Ishikawa (cell line): ENCODE measurements around the gene SPEM2.

ENCODE experiments used
- CEBPB ChIP-seq: IDR thresholded peaks from 2 replicates; pipeline ENCODE4 v1.6.1; 2012
- CREB1 ChIP-seq: IDR thresholded peaks from 2 replicates; pipeline ENCODE4 v1.6.1; 2012; ENCODE audit warnings: low read depth
- EGR1 ChIP-seq: IDR thresholded peaks from 2 replicates; pipeline ENCODE4 v1.6.1; 2012
- EP300 ChIP-seq: IDR thresholded peaks from 2 replicates; pipeline ENCODE4 v1.6.1; 2012; ENCODE audit warnings: borderline replicate concordance
- FOXM1 ChIP-seq: IDR thresholded peaks from 2 replicates; pipeline ENCODE4 v1.6.1; 2012; ENCODE audit warnings: low read depth, borderline replicate concordance
- NFIC ChIP-seq: IDR thresholded peaks from 2 replicates; pipeline ENCODE4 v1.6.1; 2012
- RAD21 ChIP-seq: IDR thresholded peaks from 2 replicates; pipeline ENCODE4 v1.6.1; 2012; ENCODE audit warnings: low read depth
- TAF1 ChIP-seq: IDR thresholded peaks from 2 replicates; pipeline ENCODE4 v1.6.1; 2012; ENCODE audit warnings: low read depth, mild to moderate bottlenecking
- TCF12 ChIP-seq: IDR thresholded peaks from 2 replicates; pipeline ENCODE4 v1.6.1; 2012; ENCODE audit warnings: low read depth
- TEAD4 ChIP-seq: IDR thresholded peaks from 2 replicates; pipeline ENCODE4 v1.6.1; 2012
- ZBTB7A ChIP-seq: IDR thresholded peaks from 2 replicates; pipeline ENCODE4 v1.6.1; 2012; ENCODE audit warnings: low read depth
- TF ChIP-seq, protein P1 (sequence below): IDR thresholded peaks from 2 replicates; pipeline ENCODE4 v1.6.1; 2012; ENCODE audit warnings: low read depth, mild to moderate bottlenecking
- TF ChIP-seq, protein P2 (sequence below): IDR thresholded peaks from 2 replicates; pipeline ENCODE4 v1.6.1; 2012

DNA sequence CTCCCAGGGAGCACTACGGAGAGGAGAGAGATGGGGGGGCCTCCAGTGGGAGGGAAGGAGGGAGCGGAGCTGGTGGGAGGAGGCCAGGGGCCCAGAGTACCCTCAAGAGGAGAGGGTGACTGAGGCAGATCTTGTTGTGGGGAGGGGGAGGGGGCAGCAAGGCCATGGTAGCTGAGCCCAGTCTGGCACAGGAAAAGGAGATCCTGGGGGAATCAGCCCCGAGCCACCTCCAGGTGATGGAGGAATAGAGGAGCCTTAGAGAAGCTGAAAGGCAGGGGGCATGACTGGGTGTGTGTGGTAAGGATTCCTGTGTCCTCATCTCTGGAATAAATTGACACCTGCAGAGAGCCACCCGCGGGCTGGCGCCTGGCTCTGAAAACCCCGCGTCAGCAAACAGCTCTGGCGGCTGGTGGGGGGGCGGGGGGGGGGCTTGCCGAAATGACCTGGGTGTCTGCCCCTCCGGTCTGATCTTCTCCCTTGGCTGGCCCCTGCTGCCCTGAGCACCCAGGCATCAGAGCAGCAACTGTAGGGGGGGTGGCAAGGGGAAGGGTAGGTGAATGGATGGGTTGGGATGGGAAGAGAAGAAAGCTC is 19.1 kb upstream of the SPEM2 start:
- TF ChIP-seq CEBPB (no peak), FOXM1 (no peak), CREB1 (no peak), TCF12 (no peak), EP300 (no peak), TAF1 (no peak), RAD21 (no peak), TEAD4 (no peak), EGR1 (no peak), NFIC (no peak), ZBTB7A (no peak)
- TF ChIP-seq, protein P1, sequence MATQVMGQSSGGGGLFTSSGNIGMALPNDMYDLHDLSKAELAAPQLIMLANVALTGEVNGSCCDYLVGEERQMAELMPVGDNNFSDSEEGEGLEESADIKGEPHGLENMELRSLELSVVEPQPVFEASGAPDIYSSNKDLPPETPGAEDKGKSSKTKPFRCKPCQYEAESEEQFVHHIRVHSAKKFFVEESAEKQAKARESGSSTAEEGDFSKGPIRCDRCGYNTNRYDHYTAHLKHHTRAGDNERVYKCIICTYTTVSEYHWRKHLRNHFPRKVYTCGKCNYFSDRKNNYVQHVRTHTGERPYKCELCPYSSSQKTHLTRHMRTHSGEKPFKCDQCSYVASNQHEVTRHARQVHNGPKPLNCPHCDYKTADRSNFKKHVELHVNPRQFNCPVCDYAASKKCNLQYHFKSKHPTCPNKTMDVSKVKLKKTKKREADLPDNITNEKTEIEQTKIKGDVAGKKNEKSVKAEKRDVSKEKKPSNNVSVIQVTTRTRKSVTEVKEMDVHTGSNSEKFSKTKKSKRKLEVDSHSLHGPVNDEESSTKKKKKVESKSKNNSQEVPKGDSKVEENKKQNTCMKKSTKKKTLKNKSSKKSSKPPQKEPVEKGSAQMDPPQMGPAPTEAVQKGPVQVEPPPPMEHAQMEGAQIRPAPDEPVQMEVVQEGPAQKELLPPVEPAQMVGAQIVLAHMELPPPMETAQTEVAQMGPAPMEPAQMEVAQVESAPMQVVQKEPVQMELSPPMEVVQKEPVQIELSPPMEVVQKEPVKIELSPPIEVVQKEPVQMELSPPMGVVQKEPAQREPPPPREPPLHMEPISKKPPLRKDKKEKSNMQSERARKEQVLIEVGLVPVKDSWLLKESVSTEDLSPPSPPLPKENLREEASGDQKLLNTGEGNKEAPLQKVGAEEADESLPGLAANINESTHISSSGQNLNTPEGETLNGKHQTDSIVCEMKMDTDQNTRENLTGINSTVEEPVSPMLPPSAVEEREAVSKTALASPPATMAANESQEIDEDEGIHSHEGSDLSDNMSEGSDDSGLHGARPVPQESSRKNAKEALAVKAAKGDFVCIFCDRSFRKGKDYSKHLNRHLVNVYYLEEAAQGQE = no peak
- TF ChIP-seq, protein P2, sequence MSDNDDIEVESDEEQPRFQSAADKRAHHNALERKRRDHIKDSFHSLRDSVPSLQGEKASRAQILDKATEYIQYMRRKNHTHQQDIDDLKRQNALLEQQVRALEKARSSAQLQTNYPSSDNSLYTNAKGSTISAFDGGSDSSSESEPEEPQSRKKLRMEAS = no peak
